ENCODE results near the gene APOL4. TPM values are rescaled to one million over a fixed set of nuclear protein-coding genes. Genes with fewer than 3 reads are reported as not detected.
"Not testable (repeated sequence)": the region's sequence is repeated elsewhere in the genome, so short reads cannot be mapped to it uniquely, and the experiment has no call there.

Gene APOL4
- total RNA-seq, 1 donor from 2014 or later, result 10.5 TPM

- DNase-seq, result no peak
Observed at GRCh38 chr22:36182857-36183256, 18.8 kb downstream of the APOL4 start.

GRCh38 chr22:36182056-36182455 is 19.6 kb downstream of the APOL4 start:
- DNase-seq, result no peak

- no peak for DNase-seq
Observed at GRCh38 chr22:36180928-36181327, 20.7 kb downstream of the APOL4 start.

- peak; percentile 19 for DNase-seq
Observed at GRCh38 chr22:36180038-36180880, 21.4 kb downstream of the APOL4 start.

- no peak for DNase-seq
Observed at GRCh38 chr22:36177160-36177559, 24.4 kb downstream of the APOL4 start.

GRCh38 chr22:36175892-36176291 is 25.7 kb downstream of the APOL4 start:
- no peak for DNase-seq

- DNase-seq, result no peak
Observed at GRCh38 chr22:36171941-36172340, 29.7 kb downstream of the APOL4 start.

GRCh38 chr22:36166518-36167220 is 34.9 kb downstream of the APOL4 start:
- no peak for DNase-seq

GRCh38 chr22:36166086-36166485 is 35.5 kb downstream of the APOL4 start:
- no peak for DNase-seq

GRCh38 chr22:36165141-36165540 is 36.5 kb downstream of the APOL4 start:
- no peak for DNase-seq

- DNase-seq, result no peak
Observed at GRCh38 chr22:36164621-36165020, 37.0 kb downstream of the APOL4 start.

- no peak for DNase-seq
Observed at GRCh38 chr22:36163497-36163896, 38.1 kb downstream of the APOL4 start.

GRCh38 chr22:36162127-36163034 is 39.2 kb downstream of the APOL4 start:
- DNase-seq, result no peak

GRCh38 chr22:36161793-36162126 is 39.8 kb downstream of the APOL4 start:
- not testable (repeated sequence) for DNase-seq

GRCh38 chr22:36160499-36160942 is 41.1 kb downstream of the APOL4 start, which contains the start of gene APOL3:
Gene APOL3, minus strand, starts transcription at chr22:36160755. Its CDS starts 11,700 bp downstream, at chr22:36149055.
- no peak for DNase-seq

GRCh38 chr22:36156515-36157419 is 44.8 kb downstream of the APOL4 start:
- DNase-seq, result peak; percentile 56

GRCh38 chr22:36156119-36156514 is 45.5 kb downstream of the APOL4 start:
- no peak for DNase-seq

GRCh38 chr22:36155702-36156101 is 45.9 kb downstream of the APOL4 start:
- DNase-seq, result no peak

GRCh38 chr22:36154423-36154945 is 47.1 kb downstream of the APOL4 start:
- DNase-seq, result no peak

- DNase-seq, result no peak
Observed at GRCh38 chr22:36153501-36154422, 47.8 kb downstream of the APOL4 start.
